ENCODE data around the gene ATN1.

ATN1 gene

GRCh38 chr12:6978611-6979011 lies 50.9 kb downstream of the ATN1 start:
- DNase-seq (ENCODE audit: low spot score) = no peak
- no peak overlapping the region for H3K27ac ChIP-seq
- TF ChIP-seq CTCF (IDR thresholded peaks at IDR 0.05) = no peak
- no peak overlapping the region for H3K4me3 ChIP-seq

- H3K27ac ChIP-seq = no peak overlapping the region
- TF ChIP-seq CTCF (IDR thresholded peaks at IDR 0.05) = no peak
Measured at GRCh38 chr12:6979021-6979420, 51.3 kb downstream of the ATN1 start.

DNA sequence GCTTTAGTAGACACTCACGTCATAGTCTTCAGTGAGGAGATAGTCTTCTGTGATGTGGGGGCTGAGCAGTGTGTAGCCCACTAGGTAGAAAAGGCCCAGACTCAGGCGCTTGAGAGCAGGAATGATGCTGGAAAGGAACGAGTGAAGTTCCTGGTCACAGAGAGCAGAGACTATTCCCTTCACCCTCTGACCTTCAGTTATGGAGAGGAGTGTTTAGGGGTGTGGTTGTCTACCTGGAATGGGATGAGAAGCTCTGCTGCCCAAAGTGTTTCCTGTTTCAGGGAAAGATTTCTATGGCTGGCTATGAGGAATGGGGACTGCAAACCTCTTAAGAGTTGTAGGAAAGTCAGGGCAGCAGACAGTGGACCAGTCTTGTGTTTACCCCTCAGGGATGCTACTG lies 51.7 kb downstream of the ATN1 start:
- TF ChIP-seq CTCF (IDR thresholded peaks at IDR 0.05) = no peak
- DNase-seq (ENCODE audit: low spot score) = no peak
- Histone ChIP-seq H3K27ac (no peak overlapping the region), H3K4me3 (no peak overlapping the region)

More at GRCh38 chr12:6979021-6979420, 51.3 kb downstream of the ATN1 start:
- DNase-seq (ENCODE audit: low spot score) = no peak
- no peak overlapping the region for H3K4me3 ChIP-seq

GRCh38 chr12:6980075-6980474 lies 52.3 kb downstream of the ATN1 start:
- DNase-seq (ENCODE audit: low spot score) = no peak
- no peak for TF ChIP-seq CTCF (IDR thresholded peaks at IDR 0.05)
- H3K27ac ChIP-seq = no peak overlapping the region
- no peak overlapping the region for H3K4me3 ChIP-seq

GRCh38 chr12:6980740-6981139 lies 53.0 kb downstream of the ATN1 start:
- TF ChIP-seq CTCF (IDR thresholded peaks at IDR 0.05) = no peak
- Histone ChIP-seq H3K4me3 (no peak overlapping the region), H3K27ac (no peak overlapping the region)
- no peak for DNase-seq (ENCODE audit: low spot score)

DNA sequence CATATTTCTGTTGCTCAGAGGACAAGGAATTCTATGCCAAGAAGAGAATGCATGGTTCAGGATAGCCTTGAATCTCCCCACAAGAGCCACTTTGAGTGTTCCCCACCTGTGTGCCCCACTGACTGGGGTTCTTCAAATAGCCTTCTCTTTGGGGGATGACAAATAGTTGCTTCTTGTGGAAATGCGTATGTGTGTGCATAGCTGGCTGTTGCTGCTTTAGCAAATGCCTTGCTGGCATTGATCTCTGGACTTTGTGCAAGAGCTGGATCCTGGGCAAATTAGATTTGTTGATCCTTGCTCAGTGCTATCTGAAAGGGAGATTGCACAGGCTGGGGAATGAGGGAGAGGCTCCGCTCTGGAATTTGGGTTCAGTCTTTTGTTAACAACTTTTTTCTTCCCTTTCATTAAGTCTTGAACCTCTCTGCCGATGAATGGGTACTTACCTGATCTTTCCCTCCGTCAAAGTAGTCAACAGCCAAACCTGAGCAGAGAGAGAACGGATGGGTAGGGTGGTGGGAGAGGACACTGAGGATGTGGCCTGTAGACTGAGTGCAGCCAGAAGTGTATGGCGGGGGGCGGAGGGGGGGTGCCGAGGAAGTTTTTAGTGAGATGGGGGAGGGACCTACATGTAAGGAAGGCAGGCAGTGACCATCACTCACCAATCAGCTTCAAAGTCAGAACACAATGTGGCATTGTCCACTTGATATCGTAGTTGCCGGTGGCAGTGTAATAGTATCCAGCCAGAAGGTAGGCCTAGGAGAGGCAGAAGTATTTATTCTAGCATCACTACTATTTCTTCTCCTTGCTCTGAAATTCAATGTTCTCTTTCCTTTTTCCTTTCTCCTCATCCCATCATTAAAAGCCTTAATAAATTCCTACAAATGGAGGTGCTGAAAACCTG lies 53.6 kb downstream of the ATN1 start:
- TF ChIP-seq CTCF (IDR thresholded peaks at IDR 0.05) = no peak
- no peak for DNase-seq (ENCODE audit: low spot score)
- Histone ChIP-seq H3K27ac (no peak overlapping the region), H3K4me3 (no peak overlapping the region)

- TF ChIP-seq CTCF (IDR thresholded peaks at IDR 0.05) = no peak
- Histone ChIP-seq H3K27ac (no peak overlapping the region), H3K4me3 (no peak overlapping the region)
- no peak for DNase-seq (ENCODE audit: low spot score)
Measured at GRCh38 chr12:6982532-6982931, 54.8 kb downstream of the ATN1 start.

Data from coronary artery (tissue), 2 donors.